Activated T-helper 1 cell treated with anti-CD3 and anti-CD28 coated beads, Interleukin-2, amount 50 U/mL, for 16 hours (primary cell): Measurements from ENCODE around the gene GMPR2.
A peak's percentile ranks its signal among the peaks of the same experiment; 100 is the strongest.
"Not testable (repeated sequence)": the region's sequence is repeated elsewhere in the genome, so short reads cannot be mapped to it uniquely, and the experiment has no call there.

ENCODE experiments used
- DNase-seq, 2 donors: peaks; one replicate each; pipeline ENCODE4 v3.0.0-alpha.2; 2020; ENCODE audit warnings: low read depth in 1 of 2, low spot score in 1 of 2

The GMPR2 gene

GRCh38 chr14:24198814-24199524 is 33.8 kb upstream of the GMPR2 start:
- DNase-seq, result no peak

DNA sequence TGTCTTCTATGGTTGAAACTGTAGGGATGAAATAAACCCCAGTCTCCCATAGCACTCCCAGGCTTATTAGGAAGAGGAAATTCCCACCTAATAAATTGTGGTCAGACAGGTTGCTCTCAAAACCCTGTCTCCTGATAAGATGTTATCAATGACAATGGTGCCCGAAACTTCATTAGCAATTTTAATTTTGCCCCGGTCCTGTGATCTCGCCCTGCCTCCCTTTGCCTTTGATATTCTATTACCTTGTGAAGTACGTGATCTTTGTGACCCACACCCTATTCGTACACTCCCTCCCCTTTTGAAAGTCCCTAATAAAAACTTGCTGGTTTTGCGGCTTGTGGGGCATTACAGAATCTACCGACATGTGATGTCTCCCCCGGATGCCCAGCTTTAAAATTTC is 30.2 kb upstream of the GMPR2 start:
- DNase-seq, result not testable (repeated sequence)

DNA sequence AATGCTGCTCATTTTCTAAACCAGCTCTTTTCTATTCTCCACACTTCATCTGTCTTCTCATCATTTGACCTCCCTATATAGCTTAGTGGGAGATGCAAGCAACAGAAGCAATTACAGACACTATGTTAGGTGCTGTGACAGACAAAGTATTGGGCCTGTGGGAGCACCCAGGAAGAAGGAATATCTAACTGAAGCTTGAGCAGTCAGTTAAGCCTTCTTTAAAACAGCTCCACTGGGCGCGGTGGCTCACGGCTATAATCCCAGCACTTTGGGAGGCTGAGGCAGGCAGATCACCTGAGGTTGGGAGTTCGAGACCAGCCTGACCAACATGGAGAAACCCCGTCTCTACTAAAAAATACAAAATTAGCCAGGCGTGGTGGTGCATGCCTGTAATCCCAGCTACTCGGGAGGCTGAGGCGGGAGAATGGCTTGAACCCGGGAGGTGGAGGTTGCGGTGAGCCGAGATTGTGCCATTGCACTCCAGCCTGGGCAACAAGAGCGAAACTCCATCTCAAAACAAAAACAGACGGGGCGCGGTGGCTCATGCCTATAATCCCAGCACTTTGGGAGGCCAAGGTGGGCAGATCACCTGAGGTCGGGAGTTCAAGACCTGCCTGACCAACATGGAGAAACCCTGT is 29.4 kb upstream of the GMPR2 start:
- DNase-seq, result not testable (repeated sequence)

- no peak for DNase-seq
Measured at GRCh38 chr14:24204163-24205146, 28.3 kb upstream of the GMPR2 start.

DNA sequence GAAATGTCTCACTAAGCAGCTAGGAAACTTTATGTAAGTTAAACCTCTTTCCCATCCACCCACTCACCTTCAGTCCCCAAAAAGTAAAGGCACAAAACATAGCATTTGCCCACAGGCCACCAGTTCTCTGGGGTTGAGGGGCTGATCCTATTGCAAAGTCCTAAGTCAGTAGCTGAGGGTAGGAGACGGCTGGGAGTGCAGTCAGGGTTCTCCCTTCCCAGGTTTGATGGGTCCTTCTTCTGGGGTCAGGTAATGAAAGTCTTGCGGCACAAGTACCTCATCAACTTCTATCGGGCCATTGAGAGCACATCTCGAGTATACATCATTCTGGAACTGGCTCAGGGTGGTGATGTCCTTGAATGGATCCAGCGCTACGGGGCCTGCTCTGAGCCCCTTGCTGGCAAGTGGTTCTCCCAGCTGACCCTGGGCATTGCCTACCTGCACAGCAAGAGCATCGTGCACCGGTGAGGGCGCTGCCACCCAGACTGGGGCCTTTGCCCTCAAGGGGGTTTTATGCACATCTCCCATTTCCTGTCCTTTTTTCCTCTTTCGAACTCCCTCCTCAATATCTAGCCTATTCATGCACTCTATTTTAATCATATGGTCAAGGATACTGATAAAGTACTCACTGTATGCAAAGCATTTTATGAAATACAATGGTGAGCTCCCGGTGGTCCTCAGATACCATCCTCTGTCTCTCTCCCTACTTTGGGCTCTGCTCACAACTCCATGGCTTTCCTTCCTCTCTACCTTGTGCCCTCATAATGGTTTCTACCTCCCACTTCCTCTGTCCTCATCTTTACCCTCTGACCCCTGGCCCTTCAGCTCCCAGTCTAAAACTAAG is 26.2 kb upstream of the GMPR2 start:
- DNase-seq, result no peak

DNA sequence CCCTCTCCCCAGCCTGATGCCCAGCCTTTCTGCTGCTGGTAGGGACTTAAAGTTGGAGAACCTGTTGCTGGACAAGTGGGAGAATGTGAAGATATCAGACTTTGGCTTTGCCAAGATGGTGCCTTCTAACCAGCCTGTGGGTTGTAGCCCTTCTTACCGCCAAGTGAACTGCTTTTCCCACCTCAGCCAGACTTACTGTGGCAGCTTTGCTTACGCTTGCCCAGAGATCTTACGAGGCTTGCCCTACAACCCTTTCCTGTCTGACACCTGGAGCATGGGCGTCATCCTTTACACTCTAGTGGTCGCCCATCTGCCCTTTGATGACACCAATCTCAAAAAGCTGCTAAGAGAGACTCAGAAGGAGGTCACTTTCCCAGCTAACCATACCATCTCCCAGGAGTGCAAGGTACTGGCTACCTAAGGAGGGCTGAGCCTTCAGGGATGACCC is 25.6 kb upstream of the GMPR2 start:
- no peak for DNase-seq

DNA sequence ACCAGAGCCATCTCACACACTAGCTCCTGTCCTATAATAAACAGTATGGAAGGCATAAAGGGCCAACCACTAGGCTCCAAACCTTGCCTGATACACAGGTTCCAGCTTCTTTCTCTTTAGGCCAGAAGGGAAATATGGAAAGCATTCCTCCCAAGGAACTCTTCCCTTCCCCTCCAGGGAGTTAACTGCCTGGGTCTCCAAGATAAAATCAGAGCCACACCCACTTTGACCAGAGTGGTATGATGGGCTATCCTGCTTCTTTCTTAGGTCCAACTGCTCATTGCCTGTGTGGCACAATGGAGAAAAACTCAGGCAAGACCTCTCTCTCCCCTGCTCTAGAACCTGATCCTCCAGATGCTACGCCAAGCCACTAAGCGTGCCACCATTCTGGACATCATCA is 25.1 kb upstream of the GMPR2 start:
- DNase-seq, result no peak

GRCh38 chr14:24211311-24211710 is 21.4 kb upstream of the GMPR2 start:
- DNase-seq, result no peak

DNA sequence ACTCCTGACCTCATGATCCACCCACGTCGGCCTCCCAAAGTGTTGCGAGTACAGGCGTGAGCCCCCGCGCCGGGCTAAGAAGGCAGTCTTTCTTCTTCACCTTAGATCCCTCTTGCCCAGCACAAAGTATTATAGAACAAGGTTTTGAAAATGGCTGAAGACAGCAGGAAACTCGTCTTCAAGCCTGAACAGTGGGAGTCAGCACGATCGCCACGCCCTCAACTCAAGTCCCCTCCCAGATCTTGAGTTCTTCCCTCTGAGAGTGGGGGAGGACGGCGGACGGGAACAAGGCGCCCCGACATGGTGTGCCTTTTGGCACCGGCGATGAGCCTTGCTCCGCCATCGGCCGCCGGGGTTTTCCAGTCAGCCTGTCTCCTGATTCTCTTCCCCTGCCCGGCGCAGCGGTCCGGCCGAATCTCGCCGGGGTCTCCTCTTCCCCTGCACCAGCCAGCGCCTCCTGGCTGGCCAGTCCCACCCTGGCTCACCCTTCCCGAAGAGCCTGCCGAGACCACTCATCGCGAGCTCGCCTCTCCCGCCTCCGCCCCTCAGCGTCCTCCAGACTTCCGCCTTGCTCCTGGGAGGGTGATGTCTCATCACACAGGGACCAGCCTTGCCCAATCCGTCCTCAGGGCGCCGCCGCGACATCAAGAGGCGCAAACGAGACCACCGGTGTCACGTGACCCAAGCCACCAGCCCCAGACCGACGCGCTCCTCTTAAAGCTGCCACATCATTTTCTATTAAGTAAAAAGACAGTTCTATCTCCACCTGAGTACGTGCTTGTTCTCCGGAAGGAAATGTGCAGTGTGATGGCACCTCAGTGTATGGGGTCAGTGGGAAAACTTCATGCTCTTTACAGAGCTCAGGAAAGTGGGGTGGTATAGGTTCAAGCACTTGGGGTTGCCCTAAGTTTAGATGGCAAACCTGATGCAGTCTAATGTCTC is 19.5 kb upstream of the GMPR2 start, which contains the start of gene CHMP4A:
Gene CHMP4A (minus strand): TSS at position 565 of the 942 bp plus-strand sequence. CDS start 49 bp downstream, at position 516.
- DNase-seq, result peak; percentile 92 to 93

DNA sequence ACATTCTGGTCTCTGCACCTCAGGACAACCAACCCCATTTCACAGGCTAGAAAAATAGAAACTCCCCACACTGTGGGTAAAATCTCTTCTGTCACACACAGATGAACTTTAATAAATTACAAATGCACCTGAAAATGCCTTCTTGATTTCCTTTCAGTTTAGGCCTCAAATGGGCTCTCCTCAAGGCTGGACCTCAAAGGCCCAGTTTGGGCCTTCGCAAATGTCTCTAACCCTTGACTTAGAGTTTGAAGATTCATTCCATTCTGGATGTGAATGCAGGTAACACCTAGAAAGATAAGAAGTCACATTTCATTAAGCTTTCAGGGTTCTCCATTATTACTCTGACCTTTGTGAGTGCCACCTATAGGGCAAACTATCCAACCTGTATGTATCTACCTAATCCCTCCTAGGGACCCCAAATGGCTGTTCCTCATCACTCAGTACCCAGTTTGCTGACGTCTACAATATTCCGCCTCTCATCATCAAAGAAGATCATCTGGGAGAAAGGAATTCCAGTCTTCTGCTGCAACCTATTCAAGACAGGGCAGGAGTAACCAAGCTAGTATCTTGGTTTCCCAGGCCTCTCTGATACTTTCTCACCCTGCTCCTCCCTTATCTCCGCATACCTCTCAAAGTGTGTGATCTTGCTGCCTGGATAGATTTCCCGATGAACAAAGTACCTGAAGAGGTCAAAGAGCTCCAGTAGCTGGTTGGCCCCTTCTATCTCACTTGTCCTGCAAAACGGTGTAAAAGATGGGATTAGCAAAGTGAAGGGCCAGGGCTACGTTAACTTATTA is 18.7 kb upstream of the GMPR2 start:
- no peak for DNase-seq

DNA sequence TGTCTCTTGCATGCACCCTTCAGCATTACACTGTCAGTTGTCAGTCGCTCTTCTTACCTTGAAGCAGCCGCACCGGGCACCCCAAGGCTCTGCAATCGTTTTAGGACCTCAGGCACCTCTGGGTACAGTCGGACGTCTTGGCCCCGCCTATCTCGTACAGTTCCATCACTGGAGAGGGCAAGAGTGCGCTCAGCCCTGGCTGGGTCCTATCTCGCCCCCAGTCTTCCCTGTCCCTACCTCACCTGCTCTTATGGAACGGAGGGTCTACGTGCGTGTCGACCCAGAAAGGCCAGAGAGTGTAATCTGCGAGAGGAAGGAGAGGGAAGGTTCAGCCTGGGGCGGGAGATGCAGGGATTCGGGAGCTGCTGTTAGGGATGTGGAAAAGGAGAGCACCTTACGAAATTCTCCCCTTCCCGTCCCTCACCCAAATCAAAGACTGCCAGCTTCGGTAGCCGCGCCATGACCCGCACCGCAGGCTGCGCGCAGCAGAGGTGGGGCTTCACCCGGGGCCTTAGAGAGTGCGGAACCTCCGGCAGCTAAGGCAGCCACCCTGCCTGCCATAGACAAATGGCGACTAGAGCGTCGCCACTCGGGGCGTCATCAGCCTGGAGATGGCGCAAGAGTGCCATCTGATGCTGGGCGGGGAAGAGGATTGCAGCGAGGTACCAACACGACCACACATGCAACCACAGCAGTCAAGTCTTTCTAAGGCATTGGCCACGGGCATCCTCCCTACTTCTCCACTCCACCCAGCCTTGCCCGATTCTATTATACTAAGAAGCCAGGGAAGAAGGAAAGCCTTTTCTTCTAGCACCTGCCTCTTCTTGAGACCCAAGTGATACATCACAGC is 17.0 kb upstream of the GMPR2 start, which contains the start of gene MDP1:
Gene MDP1 (minus strand): TSS at position 572 of the 850 bp plus-strand sequence. CDS start 111 bp downstream, at position 461.
- DNase-seq, result peak; percentile 70 to 75

- no peak for DNase-seq
Measured at GRCh38 chr14:24216345-24216699, 16.4 kb upstream of the GMPR2 start.

DNA sequence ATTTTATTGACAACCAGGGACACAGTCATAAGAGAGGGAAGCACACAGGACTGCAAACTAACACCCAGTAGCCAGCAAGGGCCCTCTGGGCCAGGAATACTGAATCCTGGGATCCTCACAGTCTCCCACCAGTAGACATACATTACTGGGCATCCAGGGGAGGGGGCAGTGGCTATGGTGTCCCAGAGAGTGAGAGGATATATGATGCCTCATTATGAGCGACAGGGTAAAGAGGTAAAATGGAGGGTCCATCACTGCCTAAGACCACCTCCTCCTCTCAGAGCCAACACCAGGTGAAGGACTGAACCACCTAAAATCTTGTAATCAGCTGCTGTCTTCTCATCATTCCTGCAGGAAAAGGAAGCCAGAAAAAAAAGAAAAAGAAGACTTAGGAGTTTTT is 15.9 kb upstream of the GMPR2 start:
- not testable (repeated sequence) for DNase-seq

GRCh38 chr14:24219080-24219479 is 13.6 kb upstream of the GMPR2 start:
- no peak for DNase-seq

- no peak for DNase-seq
Measured at GRCh38 chr14:24219521-24219920, 13.2 kb upstream of the GMPR2 start.

DNA sequence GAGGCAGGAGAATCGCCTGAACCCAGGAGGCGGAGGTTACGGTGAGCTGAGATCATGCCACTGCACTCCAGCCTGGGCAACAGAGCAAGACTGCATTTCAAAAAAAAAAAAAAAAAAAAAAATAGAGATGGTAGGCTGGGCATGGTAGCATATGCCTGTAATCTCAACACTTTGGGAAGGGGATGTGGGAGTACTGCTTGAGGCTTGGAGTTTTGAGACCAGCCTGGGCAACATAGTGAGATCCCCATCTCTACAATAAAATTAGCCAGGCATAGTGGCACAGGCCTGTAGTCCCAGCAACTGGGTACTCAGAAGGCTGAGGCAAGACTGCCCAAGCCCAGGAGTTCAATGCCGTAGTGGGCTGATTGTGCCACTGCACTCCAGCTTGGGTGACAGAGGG is 9.7 kb upstream of the GMPR2 start:
- DNase-seq, result not testable (repeated sequence)

GRCh38 chr14:24224618-24225071 is 8.1 kb upstream of the GMPR2 start:
- no peak for DNase-seq

GRCh38 chr14:24226473-24226872 is 6.3 kb upstream of the GMPR2 start:
- DNase-seq, result no peak
